ENCODE data around the gene GALNTL6. TPM values are rescaled to one million over a fixed set of nuclear protein-coding genes. Genes with fewer than 3 reads are reported as not detected.

The GALNTL6 gene
- total RNA-seq, 2 donors from 2014 or later, result 0.71 TPM; not detected in 1

- Histone ChIP-seq H3K27ac (ENCODE audit: low read depth, low read length) (no peak overlapping the region), H3K4me3 (ENCODE audit: low read length) (no peak overlapping the region), H3K36me3 (ENCODE audit: control insufficient read depth, insufficient read depth, low read length) (no peaks in the 10 kb centered on the region), H3K4me1 (ENCODE audit: control insufficient read depth, insufficient read depth, low read length) (no peaks in the 10 kb centered on the region), H3K9me3 (ENCODE audit: control insufficient read depth, low read length) (no peaks in the 10 kb centered on the region), H3K27me3 (ENCODE audit: control insufficient read depth, insufficient read depth, low read length, poor library complexity, severe bottlenecking) (no peaks in the 10 kb centered on the region), H3K9ac (ENCODE audit: extremely low read depth, low read length, poor library complexity, severe bottlenecking) (no peak overlapping the region)
- no peak for DNase-seq
- Mint-ChIP-seq H3K36me3 (ENCODE audit: low read depth) (no peaks in the 10 kb centered on the region), H3K27me3 (ENCODE audit: insufficient read depth) (no peaks in the 10 kb centered on the region), H3K4me1 (peaks cover 2% of the 10 kb centered on the region), H3K4me3 (no peak overlapping the region), H3K9me3 (no peaks in the 10 kb centered on the region), H3K27ac (no peak overlapping the region)
- 94% methylated on average over 3 of the region's 3 CpGs; no CpG with 5 or more reads in 1 of the 2 experiments for whole genome bisulfite sequencing, 2 experiments (ENCODE audit: insufficient coverage in 1 of 2, insufficient read length in 1 of 2)
- no peak for TF ChIP-seq CTCF (conservative IDR thresholded peaks at IDR 0.05)
These were observed 107.7 kb downstream of the GALNTL6 start for GRCh38 chr4:171920901-171921300.

GRCh38 chr4:171924746-171925376 lies 111.7 kb downstream of the GALNTL6 start:
- DNase-seq, result no peak
- Histone ChIP-seq H3K4me3 (ENCODE audit: low read length) (no peak overlapping the region), H3K9ac (ENCODE audit: extremely low read depth, low read length, poor library complexity, severe bottlenecking) (no peak overlapping the region), H3K27me3 (ENCODE audit: control insufficient read depth, insufficient read depth, low read length, poor library complexity, severe bottlenecking) (no peaks in the 10 kb centered on the region), H3K4me1 (ENCODE audit: control insufficient read depth, insufficient read depth, low read length) (no peaks in the 10 kb centered on the region), H3K36me3 (ENCODE audit: control insufficient read depth, insufficient read depth, low read length) (no peaks in the 10 kb centered on the region), H3K27ac (ENCODE audit: low read depth, low read length) (no peak overlapping the region), H3K9me3 (ENCODE audit: control insufficient read depth, low read length) (no peaks in the 10 kb centered on the region)
- H3K36me3 Mint-ChIP-seq (ENCODE audit: low read depth), result no peaks in the 10 kb centered on the region
- H3K4me1 Mint-ChIP-seq, result peaks cover 2% of the 10 kb centered on the region
- WGBS, 2 experiments (ENCODE audit: insufficient coverage in 1 of 2, insufficient read length in 1 of 2), result 78 to 87% methylated on average over 4 to 5 of the region's 5 CpGs
- no peaks in the 10 kb centered on the region for H3K9me3 Mint-ChIP-seq
- no peak for TF ChIP-seq CTCF (conservative IDR thresholded peaks at IDR 0.05)
- no peaks in the 10 kb centered on the region for H3K27me3 Mint-ChIP-seq (ENCODE audit: insufficient read depth)
- H3K4me3 Mint-ChIP-seq, result no peak overlapping the region
- H3K27ac Mint-ChIP-seq, result no peak overlapping the region

- Histone ChIP-seq H3K4me3 (ENCODE audit: low read length) (no peak overlapping the region), H3K9me3 (ENCODE audit: control insufficient read depth, low read length) (no peaks in the 10 kb centered on the region), H3K27me3 (ENCODE audit: control insufficient read depth, insufficient read depth, low read length, poor library complexity, severe bottlenecking) (no peaks in the 10 kb centered on the region), H3K4me1 (ENCODE audit: control insufficient read depth, insufficient read depth, low read length) (no peaks in the 10 kb centered on the region), H3K36me3 (ENCODE audit: control insufficient read depth, insufficient read depth, low read length) (no peaks in the 10 kb centered on the region), H3K27ac (ENCODE audit: low read depth, low read length) (no peak overlapping the region), H3K9ac (ENCODE audit: extremely low read depth, low read length, poor library complexity, severe bottlenecking) (no peak overlapping the region)
- no peaks in the 10 kb centered on the region for H3K27me3 Mint-ChIP-seq (ENCODE audit: insufficient read depth)
- DNase-seq, result no peak
- H3K9me3 Mint-ChIP-seq, result no peaks in the 10 kb centered on the region
- peaks cover 2% of the 10 kb centered on the region for H3K4me1 Mint-ChIP-seq
- no peak overlapping the region for H3K27ac Mint-ChIP-seq
- H3K36me3 Mint-ChIP-seq (ENCODE audit: low read depth), result no peaks in the 10 kb centered on the region
- no peak for TF ChIP-seq CTCF (conservative IDR thresholded peaks at IDR 0.05)
- 87 to 93% methylated on average over 4 of the region's 4 CpGs for WGBS, 2 experiments (ENCODE audit: insufficient coverage in 1 of 2, insufficient read length in 1 of 2)
- no peak overlapping the region for H3K4me3 Mint-ChIP-seq
These were observed 115.1 kb downstream of the GALNTL6 start for GRCh38 chr4:171928336-171928735.

Data from endodermal cell (in vitro differentiated cells).